SKM-1 treated with dmso at 0.1 percent for 144 hours (cell line): ENCODE measurements around the gene MYOT.
A peak's percentile ranks its signal among the peaks of the same experiment; 100 is the strongest.
"Not testable (repeated sequence)": the region's sequence is repeated elsewhere in the genome, so short reads cannot be mapped to it uniquely, and the experiment has no call there.

Source experiments
- DNase-seq: peaks from one replicate; lab custom pipeline; 2025; ENCODE audit not compliant: unreplicated experiment; lab: John Stamatoyannopoulos, UW

MYOT gene

DNA sequence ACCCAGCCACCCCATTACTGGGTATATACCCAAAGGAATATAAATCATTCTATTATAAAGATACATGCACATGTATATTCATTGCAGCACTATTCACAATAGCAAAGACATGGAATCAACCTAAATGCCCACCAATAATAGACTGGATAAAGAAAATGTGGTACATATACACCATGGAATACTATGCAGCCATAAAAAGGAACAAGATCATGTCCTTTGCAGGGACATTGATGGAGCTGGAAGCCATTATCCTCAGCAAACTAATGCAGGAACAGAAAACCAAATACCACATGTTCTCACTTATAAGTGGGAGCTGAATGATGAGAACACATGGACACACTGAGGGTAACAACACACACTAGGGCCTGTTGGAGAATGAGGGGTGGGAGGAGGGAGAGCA lies 14.5 kb upstream of the MYOT start:
- not testable (repeated sequence) for DNase-seq

DNA sequence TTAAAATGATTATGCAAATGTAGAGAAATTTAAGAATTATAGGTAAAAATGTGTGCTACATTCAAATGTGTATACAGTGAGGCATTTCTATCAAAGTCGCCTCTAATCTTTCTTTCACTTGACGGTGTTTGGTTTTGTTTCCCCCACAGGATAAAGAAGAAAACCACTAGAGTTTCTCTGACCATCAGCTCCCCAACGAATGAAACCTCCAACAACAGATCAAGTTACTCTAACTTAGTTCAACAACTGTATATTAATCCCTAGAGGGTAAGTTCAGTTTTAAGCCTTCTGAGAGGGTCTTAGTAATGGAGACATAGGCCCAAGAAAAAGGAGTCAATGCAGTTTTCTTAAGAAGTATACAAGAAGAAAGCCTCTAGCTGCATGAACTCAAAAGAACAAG lies 11.5 kb upstream of the MYOT start:
- DNase-seq, result no peak

DNA sequence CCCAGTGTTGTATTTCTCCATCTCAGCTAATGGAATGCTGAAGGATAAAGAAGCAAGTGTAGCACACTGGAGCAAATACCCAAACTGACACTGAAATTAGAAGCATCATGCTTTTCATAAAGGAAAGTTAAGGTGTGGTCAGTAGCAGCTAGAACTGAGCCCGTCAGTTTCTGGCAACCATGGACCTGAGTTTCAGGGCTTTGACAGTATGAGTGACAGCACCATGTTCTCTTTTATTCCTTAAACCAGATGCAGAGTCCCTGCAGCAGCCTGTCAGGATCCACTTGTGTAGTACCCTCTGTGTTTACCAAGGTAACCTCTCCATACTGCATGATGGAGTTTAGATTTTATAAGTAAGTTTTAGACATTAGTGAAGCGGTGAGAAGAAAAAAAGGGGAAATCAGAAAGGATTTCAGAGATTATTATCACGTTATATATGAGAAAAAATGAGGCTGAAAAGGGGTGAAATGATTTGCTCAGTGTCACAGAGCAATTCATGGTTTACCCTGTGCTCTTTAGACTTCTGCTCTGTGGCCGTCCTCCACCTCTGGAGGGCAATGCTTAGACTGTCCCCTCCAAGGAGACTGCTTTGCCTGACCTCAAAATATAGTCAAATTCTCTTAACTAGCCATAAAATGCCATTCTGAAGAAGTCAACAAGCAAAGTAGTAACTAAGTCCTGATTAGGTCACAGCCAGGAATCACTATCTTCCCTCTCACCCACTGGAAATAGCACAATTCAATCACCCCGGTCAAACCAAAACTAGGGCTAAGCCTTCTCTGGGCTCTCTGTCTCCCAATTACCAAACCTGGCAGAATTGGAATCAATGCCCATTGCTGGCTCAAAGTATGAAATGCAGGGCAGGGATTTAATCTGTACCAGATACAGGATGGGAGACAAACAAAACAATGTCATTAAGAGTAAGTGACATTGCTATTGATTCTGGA lies 10.5 kb upstream of the MYOT start:
- DNase-seq, result no peak

DNA sequence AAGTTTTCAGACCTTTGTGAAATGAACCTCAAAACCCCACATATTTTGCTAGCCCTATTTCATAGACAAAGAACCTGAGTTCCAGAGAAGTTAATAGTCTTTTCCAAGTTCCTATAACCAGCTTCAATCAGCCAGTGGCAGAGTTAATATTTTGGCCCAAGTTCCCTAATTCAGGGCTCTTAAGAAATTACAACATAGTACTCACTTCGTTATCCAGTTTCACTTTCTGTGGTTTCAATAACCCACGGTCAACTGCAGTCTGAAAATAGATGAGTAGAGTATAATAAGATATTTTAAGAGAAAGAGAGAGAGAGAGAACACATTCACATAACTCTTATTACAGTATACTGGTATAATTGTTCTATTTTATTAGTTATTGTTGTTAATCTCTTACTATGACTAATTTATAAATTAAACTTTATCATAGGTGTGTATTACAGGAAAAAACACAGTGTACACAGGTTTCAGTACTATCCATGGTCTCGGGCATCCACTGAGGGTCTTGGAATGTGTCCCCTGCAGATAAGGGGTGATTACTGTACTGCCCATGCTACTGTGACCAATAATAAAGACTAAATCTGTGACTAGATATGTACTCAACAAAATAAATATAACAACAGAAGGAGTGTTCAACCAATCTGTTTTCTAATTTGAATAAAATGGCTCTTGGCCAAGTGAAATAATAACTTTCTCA lies 9.3 kb upstream of the MYOT start:
- peak; percentile 88 for DNase-seq

DNA sequence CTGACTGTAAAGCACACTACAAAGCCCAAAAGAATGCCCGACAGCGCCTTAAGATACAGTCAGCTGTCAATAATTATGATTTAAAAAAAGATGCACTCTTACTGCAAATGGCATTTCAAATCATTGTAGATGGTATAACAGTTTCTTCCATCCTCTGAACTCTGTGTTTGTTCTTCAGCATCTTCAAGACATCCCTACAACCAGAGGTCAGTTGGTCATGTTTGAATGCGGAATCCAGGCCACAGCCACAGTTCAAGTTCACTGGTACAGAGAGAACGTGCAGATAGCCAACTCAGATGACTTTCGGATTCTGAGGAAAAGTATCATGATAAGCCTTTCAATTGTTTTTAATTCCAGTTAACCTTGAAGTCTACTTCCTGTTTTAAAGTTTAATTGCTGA lies 8.7 kb upstream of the MYOT start:
- DNase-seq, result no peak

DNA sequence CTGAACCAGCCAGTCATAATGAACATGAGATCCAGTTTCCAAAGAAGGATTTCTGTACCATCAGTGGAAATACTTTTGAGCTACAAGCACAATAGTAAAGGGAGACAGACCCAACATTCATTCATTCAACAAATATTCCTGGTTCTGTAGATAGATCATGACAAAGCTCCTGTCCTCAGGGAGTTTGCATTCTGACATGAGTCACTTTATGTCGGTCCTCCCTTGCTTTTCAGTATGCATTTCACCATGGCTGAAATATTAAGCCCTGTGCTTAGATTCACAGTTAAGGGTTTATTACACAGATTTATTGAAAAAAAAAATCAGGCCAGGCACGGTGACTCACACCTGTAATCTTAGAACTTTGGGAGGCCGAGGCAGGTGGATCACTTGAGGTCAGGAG lies 5.4 kb upstream of the MYOT start:
- DNase-seq, result no peak

DNA sequence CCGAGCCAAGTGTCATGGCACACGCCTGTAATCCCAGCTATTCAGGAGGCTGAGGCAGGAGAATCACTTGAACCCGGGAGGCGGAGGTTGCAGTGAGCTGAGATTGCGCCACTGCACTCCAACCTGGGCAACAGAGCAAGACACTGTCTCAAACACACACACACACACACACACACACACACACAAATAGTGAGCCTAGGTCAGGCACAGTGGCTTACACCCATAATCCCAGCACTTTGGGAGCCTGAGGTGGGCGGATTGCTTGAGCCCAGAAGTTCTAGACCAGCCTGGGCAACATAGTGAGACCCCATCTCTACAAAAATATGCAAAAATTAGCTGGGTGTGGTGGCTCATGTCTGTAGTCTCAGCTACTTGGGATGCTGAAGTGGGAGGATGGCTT lies 4.0 kb upstream of the MYOT start:
- DNase-seq, result not testable (repeated sequence)

DNA sequence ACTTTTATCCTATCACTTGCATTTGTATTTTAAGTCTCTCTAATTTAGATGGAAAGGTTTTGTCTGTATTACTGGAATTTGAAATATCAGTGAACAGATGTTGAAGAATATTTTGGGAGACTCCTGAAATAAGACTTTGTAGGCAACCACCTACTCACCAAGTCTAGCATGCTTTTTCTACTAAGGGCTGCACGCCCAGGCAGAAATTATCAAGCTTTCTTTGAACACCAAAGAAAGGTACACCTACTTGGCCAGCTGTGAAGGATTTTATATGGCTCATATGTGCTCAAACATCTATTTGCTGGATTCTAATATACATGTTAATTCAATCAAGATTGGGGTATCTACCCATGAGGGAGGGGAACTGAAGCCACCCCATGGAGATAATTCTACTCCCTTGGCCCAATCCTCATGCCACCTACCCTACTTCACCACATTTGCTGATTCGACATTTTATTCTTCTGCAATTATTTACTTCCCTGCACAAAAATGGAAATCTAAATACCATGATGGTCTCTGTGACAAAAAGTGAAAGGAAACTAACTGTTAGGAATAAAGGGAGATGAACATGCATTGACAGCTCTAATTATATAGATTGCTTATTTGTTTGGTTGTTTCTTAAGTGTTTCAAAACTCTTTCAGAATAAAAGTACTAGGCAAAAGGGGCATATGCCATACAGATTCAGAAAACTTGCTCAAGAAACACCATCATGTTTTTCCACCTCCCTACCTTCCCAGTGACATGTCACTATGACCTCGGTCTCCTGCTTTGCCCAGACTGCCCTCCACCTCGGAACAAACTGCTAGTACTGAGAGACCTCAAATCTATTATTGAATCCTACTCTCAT lies 895 bp upstream of the MYOT start:
- no peak for DNase-seq

DNA sequence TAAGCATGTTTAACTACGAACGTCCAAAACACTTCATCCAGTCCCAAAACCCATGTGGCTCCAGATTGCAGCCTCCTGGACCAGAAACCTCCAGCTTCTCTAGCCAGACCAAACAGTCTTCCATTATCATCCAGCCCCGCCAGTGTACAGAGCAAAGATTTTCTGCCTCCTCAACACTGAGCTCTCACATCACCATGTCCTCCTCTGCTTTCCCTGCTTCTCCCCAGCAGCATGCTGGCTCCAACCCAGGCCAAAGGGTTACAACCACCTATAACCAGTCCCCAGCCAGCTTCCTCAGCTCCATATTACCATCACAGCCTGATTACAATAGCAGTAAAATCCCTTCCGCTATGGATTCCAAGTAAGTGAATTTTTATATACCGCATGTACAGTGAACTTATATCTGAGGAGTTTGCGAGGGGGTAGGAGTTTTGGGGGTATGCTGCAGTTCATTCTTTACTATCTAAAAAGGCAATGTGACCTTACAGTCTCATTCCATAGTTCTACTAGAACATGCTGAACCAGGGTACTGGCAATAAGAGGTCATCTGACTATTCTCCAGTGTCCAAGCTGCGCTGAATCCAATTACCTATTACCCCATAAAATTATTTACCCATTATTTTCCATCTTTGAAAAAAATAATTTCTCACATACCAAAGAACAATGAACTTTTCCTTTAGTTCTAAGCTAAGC lies 3.1 kb downstream of the MYOT start:
- no peak for DNase-seq

DNA sequence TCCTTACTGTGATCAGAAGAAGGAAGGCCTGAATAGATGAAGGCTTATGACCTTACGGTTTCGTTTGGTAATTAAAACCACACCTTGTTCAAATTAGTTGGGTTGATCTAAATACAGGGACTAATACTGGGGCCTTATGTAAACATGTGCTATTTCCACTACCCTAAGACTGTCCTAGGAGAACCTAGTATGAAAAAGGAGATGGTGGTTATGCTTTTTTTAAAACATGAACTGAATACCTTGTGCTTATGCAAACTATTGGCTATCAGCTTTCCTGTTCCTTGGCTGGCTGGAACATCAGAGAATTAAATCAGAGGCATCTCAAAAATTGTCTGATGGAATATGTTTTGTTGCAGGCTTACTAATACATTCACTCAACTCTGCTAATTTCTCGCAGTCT lies 3.9 kb downstream of the MYOT start:
- no peak for DNase-seq

DNA sequence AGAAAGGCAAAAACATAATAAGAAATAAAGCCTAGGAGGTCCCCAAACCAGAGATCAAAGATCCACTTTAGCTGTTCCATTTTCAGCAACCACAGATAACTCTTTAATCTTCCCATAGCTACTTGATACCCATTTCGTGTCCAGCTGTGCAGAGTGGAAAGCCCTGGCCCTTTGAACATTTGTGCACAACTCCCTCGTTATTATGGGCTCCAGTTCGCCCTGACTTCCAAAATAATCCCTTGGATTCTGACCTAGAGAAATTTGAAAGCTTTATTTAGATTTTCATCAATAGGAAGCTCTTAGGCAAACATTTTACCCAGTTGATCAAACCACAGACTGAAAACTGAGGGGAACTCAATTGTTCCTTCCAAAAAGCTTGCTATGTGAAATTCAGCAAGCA lies 4.8 kb downstream of the MYOT start:
- no peak for DNase-seq

DNA sequence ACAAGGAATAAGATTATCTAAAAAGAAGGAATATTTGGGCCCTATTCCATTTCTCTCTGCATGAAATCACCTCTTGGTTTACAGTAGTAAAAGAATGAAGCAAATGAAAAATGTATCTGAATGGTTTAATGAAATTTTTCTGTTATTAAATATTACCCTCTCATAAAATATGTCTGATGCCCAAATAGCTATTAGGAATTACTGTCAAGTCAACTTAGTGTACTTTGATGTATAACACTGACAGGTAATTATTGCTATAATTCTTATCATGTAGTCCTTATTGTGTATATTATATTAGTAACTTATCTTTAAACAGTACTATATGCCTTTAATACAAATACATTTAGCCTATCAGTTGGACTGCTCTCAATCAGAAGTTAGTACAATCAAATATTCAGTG lies 8.4 kb downstream of the MYOT start:
- DNase-seq, result no peak

DNA sequence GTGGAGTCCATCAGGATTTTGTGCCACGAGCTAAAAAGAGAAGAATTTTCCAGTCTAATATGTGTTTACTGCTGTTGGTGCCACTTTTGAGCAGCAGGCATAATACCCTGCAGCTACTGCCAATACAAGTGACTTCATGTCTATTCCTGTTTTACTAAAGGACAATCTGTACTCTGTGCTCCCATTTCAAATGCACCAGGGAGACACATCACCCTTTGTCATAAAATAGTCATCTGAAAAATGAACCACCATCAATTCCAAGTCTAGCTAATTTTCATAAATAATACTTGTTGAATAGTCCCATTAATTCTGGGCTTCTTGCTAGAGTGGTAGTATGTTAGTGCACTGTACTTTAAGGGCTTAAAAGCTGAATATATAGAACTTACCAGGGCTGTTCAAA lies 12.7 kb downstream of the MYOT start:
- DNase-seq, result no peak

DNA sequence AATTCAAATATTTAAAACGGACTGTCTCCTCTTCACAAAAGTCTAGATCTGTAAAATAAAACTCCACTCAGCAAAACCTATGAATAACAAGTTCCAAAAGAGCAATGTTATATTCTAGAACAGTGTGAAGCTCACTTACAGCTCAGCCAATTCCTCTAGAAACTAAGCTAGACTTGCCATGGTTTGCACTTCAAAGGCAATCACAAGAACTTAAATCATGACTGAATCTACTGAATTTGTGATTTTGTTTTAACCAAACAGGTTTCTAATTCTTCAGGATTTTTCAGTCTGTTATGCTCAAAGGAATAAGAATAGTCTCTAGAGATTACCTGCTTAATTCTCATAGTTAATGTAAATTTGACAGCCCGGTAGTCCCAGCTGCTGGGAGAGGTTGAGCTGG lies 20.2 kb downstream of the MYOT start:
- DNase-seq, result no peak

DNA sequence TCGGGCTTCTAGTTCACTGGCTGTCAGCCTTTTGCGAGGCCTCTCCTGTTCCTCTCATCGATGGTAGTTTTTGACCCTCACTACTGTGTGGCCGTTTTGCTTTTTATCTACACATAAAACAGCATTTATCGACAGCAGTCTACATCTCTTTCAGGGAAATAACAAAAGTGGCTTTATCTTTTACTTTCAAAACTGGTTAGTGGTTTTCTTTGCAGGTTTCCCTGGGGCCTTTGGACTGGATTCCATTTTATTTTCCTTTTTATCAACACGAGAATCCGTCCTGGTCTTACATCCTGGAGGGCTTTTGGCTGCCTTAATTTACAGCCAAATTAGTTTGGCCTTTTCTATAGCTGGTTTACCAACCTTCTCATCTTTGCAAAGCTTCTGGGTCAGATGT lies 20.8 kb downstream of the MYOT start:
- DNase-seq, result no peak

DNA sequence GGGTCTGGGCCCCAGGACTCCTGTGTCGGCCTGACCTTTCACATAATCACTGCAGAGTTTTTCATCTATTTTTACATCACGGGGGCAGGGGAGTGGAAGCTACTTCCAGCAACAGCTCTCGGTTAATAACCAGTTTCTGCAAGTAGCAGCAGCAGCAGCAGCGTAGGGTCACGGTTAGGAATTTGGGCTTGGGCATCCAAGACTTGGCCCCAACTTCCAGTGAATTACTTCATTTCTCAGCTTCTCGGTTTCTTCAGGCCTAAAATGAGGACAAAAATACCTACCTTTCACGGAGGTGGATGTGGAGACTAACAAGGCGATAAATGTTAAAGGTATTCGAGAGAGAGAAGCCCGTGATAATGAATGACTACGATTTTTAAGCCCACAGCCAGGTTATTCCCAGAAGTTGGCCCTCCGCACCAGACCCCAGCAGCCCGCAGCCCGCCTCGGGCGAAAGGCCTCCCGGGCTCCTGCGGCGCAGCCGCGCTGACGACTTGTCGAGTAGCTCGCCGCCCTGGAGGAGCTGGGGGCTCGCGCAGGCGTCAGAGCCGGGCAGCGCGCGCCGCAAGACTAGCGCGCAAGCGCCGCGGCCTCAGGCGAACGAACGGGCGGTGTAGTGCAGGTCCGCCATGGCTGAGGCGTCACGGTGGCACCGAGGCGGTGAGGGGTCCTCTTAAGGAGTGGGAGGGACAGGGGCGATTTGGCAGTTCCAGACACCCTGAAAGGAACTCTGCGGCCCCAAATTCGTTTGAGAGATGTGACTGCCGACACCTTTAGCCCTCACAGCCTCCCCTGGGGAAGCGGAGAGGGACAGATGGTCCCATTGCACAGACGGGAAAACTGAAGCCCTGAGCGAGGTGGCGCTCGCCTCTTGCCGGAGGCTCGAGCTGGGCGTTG lies 21.5 kb downstream of the MYOT start, which contains the start of gene PKD2L2:
TSS of gene PKD2L2 (plus strand) at position 595 of the 897 bp plus-strand sequence. CDS start at position 630, 35 bp downstream.
- DNase-seq, result peak; percentile 79

DNA sequence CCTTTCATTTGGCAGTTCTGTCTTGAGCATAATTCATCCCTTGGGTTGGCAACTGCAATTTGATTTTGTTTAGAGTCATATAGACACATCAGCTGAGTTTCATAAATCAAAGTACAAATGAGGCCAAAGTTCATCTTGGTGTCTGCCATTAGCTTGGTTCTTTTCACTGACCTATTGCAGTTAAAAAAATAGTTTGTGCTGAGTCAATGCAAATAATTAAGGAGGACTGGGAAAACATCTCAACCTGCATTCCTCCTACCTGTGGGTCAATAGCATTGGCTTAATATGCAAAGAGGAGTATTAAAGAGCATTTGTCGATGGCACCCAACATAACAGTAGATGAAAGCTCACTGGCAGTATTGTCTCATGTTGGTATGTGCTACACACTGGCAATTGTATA lies 23.2 kb downstream of the MYOT start:
- no peak for DNase-seq

DNA sequence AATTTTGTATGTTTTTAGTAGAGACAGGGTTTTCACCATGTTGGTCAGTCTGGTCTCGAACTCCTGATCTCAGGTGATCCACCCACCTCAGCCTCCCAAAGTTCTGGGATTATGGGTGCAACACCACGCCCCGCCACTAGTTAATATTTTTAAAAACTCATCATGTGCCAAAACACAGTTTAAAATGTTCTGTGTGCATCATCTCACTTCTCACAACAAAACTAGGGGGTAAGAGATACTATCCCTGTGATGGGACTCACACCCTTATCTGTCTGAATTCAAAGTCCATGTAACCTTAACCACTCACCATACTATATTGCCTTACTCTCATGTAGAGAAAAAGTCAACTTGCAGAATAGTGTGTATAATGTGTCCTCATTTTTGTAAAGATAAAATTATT lies 24.2 kb downstream of the MYOT start:
- no peak for DNase-seq

DNA sequence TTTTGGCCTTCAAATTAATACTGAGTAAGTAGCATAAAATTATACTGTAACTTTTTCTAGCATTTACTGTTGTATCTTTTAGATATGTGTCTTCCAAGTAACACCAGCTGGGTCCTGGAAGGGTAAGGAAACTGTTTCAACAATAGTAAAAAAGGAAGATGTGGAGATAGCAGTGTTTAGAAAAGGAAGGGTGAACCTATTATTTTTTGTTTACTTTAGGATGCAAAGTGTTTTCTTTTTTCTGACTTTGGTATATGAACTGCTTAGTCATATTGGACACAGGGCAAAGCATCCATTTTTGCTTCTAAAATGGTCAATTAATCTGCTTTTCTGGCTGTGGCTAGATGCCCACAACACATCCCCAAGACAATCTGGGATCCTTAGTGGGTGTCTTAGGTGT lies 26.9 kb downstream of the MYOT start:
- DNase-seq, result no peak

DNA sequence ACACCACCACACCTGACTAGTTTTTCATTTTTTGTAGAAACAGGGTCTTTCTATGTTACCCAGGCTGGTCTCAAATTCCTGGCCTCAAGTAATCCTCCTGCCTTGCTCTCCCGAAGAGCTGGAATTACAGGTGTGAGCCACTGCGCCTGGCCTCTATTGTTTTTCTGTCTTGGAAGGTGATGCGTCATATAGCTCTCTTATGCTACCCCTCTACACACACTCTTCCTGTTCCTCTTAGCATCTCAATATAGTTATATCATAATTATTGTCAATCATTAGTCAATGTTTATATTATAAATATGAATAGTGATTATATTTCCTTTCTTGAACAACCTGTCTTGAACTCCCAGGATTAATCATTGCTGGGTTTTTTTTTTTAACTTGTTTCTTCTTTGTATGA lies 28.9 kb downstream of the MYOT start:
- DNase-seq, result no peak
